TTC549 (cell line): ENCODE measurements around the gene DISC1.
"Not testable (repeated sequence)": the region's sequence is repeated elsewhere in the genome, so short reads cannot be mapped to it uniquely, and the experiment has no call there.

Experiments
- FAIRE-seq: peaks from 2 replicates; lab custom pipeline; 2012; peaks lifted over from hg19 to GRCh38; lab: Jason Lieb, UNC

The DISC1 gene

DNA sequence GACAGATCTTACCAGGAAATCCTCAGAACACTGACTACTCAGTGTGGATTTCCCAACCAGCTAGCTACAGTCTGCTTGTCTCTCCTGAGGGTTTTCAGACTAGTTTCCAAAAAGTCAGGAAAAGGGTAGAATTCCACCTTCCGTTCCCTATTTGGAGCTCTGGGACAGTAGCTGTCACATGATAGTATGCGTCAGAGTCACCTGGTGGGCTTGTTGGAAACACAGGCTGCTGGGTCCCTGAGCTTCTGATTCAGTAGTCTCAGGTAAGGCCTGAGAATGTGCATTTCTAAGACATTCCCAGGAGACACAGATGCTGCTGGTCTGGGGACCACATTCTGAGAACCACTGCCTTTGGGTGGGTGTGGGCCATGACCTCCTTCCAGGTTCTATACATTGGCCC, 272.5 kb downstream of the DISC1 start:
- FAIRE-seq: no peak

GRCh38 chr1:231899713-231900435, 273.3 kb downstream of the DISC1 start:
- FAIRE-seq: no peak

DNA sequence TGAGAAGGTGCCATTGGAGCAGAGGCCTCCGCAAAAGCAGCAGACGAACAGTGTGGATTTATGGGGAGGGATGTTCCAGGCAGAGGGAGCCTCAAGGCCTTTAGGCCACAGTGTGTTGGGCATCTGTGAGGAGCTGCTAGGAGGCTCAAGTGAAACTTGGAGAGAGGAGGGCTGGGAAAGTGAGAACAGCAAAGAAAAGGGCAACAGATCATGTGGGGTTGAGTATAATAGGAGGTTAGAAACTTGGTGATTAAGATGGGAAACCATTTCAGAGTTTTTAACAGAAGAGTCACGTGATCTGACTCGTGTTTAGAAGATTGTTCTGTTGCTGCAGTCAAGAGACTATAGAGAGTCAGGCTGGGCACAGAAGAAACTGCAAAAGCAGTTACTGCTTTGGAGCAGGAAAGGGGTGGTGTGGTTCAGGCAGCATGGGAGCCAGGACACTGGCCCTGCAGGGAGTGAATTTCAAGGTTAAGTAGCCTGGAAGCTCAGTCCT, 277.0 kb downstream of the DISC1 start:
- FAIRE-seq: no peak

DNA sequence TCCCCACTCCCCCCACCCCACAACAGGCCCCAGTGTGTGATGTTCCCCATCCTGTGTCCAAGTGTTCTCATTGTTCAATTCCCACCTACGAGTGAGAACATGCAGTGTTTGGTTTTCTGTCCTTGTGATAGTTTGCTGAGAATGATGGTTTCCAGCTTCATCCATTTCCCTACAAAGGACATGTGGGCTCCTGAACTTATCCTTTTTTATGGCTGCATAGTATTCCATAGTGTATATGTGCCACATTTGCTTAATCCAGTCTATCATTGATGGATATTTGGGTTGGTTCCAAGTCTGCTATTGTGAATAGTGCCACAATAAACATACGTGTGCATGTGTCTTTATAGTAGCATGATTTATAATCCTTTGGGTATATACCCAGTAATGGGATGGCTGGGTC, 280.7 kb downstream of the DISC1 start:
- FAIRE-seq: not testable (repeated sequence)

GRCh38 chr1:231913493-231913892, 286.9 kb downstream of the DISC1 start:
- FAIRE-seq: no peak

DNA sequence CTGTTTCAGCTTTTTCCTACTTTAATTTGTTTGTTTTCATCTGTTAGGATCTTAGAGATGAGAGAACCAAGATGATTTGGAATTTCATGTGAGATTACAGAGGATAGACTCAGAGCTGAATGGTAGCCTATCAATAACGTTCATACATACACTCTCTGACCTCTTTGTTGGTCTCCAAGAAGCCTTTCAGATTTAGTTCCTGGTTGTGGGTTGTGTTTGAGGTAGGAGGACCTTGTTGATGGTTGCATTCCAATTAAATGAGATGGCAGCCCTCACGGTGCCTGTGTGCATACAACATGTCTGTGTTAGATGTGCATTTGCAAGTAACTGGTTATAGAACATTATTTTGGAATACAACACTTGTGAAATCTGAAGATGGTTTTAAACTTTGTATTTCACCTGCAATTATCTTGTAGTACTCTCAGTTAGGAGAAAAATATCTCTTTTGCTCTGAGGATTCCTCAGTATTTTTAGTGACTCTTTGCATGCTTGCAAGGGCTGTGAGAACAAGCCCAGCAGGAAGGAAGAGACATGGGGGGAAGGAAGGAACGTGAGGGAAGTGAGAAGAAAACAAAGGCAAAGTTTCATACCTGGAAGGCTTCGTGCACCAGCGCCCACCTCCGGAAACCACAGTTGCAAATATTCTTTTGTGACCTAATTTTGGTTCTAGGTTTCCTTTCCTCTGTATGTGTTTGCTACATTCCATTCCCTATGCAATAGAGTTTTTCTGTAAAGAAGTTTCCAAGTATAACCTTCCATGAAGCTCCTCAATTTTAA, 291.8 kb downstream of the DISC1 start:
- FAIRE-seq: no peak

GRCh38 chr1:231919239-231919885, 292.8 kb downstream of the DISC1 start:
- FAIRE-seq: no peak

DNA sequence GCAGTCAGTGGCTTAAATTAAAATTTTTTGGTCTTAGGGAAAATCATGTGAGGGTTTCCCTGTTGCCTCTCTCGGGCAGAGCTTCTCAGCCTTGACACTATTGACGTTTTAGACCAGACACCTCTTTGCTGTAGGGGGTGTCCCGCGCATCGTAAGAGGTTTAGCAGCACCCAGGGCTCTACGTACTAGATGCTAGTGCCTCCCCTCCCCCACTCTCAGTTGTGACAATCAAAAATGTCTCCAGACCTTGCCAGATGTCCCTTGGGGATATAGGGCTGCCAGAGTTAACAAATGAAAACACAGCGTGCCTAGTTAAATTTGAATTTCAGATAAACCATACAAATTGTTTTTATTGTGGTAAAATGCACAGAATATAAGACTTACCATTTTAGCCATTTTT, 293.3 kb downstream of the DISC1 start:
- no peak for FAIRE-seq

- no peak for FAIRE-seq
Measured at GRCh38 chr1:231921646-231922345, 295.2 kb downstream of the DISC1 start.

GRCh38 chr1:231923491-231924041, 297.0 kb downstream of the DISC1 start:
- no peak for FAIRE-seq

GRCh38 chr1:231924180-231924579, 297.6 kb downstream of the DISC1 start:
- no peak for FAIRE-seq

- FAIRE-seq: no peak
Measured at GRCh38 chr1:231925864-231926263, 299.3 kb downstream of the DISC1 start.

GRCh38 chr1:231926340-231926739, 299.8 kb downstream of the DISC1 start:
- FAIRE-seq: no peak

DNA sequence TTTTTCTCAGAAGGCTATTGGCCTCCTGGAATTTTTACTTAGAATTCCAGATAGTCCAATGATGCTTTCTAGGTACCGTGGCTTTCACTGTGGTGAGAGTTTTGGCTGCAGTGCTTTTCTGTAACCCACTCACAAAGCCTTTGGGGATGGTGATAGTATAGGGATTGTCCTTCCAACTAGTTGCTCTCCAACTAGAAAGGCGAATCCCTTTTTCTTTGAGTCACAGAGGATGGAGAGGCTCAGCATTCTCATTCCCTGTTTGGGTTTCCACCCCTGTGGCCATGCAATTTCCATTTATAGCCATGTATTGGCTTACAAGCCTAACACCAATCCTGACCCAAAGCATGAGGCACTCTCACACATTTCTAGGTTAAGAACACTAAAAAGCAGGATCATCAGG, 300.3 kb downstream of the DISC1 start:
- FAIRE-seq: no peak

GRCh38 chr1:231927431-231927830, 300.8 kb downstream of the DISC1 start:
- FAIRE-seq: no peak

- FAIRE-seq: no peak
Measured at GRCh38 chr1:231929311-231929710, 302.7 kb downstream of the DISC1 start.

- no peak for FAIRE-seq
Measured at GRCh38 chr1:231930257-231930947, 303.8 kb downstream of the DISC1 start.

- no peak for FAIRE-seq
Measured at GRCh38 chr1:231931146-231931545, 304.6 kb downstream of the DISC1 start.

DNA sequence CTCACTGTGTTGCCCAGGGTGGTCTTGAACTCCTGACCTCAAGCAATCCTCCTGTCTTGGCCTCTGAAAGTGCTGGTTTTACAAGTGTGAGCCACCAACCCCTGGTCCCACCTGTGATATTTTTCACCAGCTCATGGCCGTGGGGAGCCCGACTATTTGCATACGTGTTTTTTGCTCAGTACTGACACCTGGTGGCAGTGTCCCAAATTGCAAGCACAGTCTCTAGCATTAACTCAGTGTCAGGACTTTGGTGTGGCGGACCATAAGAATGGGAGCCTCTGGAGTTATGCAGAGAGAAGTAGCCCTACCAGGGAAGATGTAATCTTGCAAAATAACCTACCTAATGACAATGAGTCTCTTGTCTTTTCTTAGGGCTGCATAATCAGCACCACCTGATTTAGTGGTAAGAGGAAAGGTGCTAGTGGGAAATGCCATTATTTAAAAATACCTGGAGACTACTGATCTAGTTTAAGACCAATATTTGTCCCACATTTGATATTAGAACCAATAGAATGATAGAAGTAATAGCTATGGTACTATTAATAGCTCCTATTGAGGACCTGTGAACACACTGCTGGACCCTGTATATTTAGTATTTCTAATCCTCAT, 305.4 kb downstream of the DISC1 start:
- FAIRE-seq: no peak

GRCh38 chr1:231933711-231934626, 307.4 kb downstream of the DISC1 start:
- no peak for FAIRE-seq
